Stimulated activated CD4-positive, alpha-beta T cell treated with anti-CD3 and anti-CD28 coated beads, Interleukin-1b, Interleukin-23, amount 100 ng/mL, for 1 hour (primary cell): ENCODE results near the gene KLHL8.
A peak's percentile ranks its signal among the peaks of the same experiment; 100 is the strongest.
"Not testable (repeated sequence)": the region's sequence is repeated elsewhere in the genome, so short reads cannot be mapped to it uniquely, and the experiment has no call there.

Experiments used
- DNase-seq, 2 donors: peaks; one replicate each; pipeline ENCODE4 v3.0.0-alpha.2; 2020; ENCODE audit warnings: low read depth in 2 of 2

KLHL8 gene

GRCh38 chr4:87179751-87180150, 40.7 kb downstream of the KLHL8 start:
- DNase-seq, result no peak

DNA sequence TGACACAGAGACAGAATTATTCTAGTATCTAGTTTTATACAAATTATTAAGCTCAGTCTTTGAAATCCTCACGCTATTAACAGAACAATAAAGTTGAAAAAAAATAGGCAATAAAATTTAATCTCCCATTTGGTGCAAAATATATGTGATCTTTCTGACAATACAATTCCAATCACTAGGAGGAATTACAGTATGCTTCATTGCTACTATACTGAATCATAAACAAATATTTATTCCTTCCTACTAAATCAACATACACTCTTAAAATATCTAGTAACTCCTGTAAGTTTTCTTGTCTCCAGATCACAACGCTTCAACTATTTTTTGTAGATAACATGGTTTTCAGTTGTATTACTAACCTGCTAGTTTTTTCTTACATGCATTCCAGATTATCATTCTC, 45.7 kb downstream of the KLHL8 start:
- DNase-seq, result no peak

DNA sequence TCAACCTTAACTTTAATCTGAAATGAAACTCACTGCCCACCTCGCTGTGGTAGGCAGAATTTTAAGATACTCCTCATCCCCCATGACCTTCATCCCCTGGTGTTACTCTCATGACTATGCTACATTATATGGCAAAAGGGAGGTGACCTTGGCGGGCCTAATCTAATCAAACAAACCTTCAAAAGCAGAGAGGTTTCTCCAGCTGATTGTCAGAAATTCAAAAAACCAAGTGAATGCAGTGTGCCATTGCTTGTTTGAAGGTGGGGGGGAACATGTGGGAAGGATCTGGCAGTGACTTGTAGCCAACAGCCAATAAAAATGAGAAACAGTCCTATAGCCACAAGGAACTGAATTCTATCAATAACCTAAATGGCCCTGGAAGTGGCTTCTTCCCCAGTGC, 48.5 kb downstream of the KLHL8 start:
- DNase-seq, result no peak

GRCh38 chr4:87166296-87166854, 54.0 kb downstream of the KLHL8 start:
- DNase-seq, result no peak

GRCh38 chr4:87165892-87166291, 54.5 kb downstream of the KLHL8 start:
- DNase-seq, result no peak

DNA sequence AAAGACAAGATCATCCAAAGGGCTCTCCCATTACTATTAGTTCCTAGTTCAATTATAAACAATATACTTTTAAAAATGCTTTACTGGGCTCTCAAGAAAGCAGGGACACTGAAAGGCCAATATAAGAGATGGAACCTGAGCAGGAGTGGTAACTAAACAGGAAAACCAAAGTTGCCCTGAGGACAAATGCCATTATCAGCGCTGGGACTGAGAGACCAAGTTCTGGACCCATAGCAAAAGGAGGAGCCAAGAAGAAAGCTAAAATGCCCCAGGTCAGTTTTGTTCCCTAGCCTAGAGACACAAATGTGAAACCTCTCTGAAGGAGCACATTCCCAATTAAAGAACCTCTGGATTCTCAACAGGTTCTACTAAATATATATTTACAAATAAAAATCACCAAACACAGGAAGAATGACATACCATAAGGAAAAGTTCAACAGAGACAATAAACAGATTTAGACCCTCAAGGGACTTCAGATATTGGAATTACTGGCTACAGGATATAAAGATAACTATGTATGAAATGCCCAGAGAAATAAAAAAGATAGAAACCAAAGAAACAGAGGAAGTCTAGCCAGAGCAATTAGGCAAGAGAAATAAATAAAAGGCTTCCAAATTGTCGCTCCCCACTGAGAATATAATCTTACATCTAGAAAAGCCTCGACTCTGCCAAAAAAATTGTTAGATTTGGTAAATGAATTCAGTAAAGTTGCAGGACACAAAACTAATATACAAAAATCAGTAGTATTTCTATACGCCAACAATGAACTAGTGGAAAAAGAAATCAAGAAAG, 67.1 kb downstream of the KLHL8 start:
- DNase-seq, result no peak

GRCh38 chr4:87152310-87153041, 67.9 kb downstream of the KLHL8 start:
- no peak for DNase-seq

GRCh38 chr4:87151730-87152129, 68.7 kb downstream of the KLHL8 start:
- DNase-seq, result no peak

GRCh38 chr4:87150498-87151261, 69.7 kb downstream of the KLHL8 start:
- peak; percentile 5 to 7 for DNase-seq

DNA sequence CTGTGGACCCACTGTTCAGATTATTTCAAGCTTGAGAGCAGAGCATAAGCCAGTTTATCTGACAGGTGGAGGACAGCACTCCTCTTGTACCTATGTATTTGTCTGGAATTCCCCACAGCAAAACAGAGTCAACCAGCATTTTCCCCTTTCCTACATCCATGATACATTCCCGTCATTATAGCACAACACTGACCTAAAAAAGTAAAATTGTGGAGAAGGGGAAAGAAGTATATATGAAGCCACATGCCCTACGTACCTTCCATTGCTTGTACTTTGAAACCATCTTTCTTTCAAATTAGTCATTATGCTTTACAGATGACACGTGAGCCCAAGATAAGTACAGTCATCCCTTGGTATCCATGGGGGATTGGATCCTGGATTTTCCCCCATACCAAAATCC, 73.3 kb downstream of the KLHL8 start:
- no peak for DNase-seq

DNA sequence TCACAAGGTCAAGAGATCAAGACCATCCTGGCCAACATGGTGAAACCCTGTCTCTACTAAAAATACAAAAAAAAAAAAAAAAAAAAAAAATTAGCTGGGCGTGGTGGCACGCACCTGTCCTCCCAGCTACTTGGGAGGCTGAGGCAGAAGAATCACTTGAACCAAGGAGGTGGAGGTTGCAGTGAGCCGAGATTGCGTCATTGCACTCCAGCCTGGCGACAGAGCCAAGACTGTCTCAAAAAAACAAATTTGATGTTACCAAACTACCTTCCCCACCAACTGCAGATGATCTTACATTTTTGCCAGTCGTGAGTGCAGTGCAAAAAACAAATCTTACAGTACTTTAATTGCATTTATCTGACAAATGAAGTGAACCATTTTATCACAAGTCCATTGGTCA, 74.5 kb downstream of the KLHL8 start:
- not testable (repeated sequence) for DNase-seq

DNA sequence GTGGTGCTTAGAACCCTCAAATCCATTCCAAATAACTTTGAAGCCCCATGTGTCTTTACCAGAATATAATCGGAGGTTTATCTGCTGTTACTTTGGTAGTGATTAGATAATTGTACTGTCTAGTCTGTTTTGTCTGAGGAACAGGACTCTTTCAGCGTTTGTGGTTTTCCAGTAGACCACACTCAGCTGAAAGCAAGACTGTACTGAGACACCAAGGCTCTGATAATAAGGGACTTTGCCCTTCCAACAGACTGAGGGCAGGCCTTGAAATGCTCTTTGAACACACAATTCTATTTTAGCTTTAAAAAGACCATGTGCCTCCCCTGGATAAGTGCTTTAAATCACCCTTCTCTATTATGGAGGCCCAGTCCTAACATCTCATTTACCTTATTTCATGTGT, 76.1 kb downstream of the KLHL8 start:
- DNase-seq, result no peak

DNA sequence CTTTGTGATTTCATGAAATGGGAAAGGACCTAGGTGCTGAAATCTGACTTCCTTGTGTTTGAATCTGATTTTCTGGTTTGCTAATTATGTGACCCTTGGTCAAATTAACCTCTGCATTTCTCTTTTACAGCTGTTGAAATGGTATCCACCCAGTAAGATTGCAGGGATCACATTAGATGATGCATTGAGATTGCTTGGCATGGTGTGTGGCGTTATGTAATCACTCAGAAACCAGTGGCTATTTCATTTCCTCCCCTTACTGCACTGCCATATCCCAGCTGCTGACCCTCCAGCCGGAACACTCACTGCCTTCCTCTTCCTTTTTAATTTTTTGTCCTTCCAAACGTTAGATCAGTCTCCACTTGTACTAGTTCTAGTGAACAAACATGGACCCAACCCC, 79.0 kb downstream of the KLHL8 start:
- no peak for DNase-seq

DNA sequence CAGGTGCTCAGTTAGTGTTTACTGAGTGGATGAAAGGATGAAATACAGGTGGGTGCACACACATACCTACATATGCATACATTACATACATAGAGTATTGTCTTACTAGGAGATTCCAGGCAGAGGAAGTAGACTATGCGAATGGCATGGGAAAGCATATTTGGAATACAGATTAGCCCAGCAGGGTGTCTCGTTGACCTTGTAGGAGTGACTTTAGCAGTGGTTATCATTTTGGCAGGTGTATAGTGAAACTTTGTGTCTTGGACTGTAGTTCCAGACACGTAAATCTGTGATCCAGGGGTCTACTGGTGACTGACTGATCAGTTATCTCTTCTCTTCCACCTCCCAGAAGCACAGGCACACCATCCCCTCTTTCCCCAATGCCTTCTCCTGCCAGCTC, 86.3 kb downstream of the KLHL8 start:
- DNase-seq, result no peak

DNA sequence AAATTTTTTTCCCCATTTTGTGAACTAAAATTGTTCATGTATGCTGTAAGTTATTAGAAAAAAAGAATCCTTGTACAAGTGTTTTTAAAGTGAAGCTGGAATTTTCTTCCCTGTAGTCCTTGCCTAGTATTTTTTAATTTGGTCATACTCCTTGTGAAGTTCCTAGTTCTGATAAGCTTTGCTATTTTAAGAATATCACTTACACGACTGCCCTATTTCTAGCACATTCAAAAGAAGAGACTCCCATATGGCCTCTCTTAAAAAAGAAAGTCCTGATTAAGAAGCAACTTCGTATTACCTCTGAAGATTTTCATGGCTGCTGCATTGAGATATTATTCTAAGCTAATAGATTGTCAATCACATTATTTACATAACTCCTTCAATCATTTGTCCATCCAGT, 87.2 kb downstream of the KLHL8 start:
- no peak for DNase-seq

- no peak for DNase-seq
These were observed 88.4 kb downstream of the KLHL8 start for GRCh38 chr4:87132035-87132434.

DNA sequence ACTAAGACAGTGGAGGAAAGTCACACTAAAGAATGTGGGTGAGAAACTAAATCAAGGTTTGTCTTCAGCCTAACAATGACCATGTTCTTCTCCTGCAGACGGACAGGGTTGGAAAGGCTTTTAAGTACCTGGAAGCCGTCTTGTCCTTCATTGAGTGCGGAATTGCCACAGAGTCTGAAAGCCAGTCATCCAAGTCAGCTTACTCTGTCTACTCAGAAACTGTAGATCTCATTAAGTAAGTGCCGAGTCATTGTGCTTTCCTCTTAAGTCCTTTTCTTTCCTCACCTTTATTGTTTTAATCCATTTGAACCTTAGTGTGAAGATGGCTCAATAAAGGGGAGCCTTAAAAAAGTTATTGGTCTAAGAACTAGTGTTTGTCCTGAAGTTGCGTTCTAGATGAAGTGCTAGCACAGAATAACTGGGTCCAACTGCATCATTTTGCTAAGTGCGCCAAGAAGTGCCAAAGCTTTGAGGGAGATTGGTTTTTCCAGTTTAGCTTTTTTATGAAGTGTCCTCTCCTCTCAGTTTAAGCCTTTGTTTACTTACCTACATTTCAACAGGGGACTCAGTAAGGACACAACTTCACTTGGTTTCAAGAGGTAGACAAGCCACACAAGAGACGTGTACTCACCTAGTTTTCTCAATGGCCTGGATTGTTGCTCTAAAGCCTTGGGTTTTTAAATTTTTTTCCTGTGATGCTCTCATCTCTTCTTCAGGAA, 89.3 kb downstream of the KLHL8 start:
- no peak for DNase-seq

- DNase-seq, result no peak
These were observed 90.7 kb downstream of the KLHL8 start for GRCh38 chr4:87129681-87130080.

DNA sequence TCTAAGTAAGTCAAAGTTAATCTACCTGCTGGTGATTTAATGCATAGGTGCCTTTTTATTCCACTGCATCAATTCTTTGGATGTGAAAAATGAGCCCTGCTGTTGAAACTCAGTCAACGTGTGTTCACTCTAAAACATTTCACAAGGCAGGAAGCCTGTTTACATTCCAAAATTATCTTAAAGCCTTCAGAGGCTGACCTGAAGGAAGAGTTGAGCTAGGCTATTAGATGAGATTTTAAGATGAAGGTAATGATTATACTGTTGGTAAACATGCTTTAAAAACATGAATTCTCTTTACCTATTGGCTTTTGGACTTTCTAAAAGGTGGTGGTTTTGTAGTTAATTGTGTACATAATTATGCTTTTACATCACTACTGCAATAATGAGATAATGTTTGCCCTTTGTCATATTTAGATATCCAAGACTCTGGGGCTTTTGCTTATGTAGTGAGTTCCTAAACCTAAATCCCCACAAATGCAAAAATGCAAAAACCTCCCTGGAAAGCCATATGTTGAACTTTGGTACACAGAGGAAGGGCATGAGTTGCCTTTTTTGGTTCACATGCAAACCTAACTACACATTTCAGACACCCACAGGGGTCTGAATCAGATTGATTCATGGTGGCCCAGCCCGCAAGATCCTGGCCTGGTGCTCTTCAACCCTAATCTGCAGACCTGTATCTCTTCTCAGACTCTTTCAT, 92.3 kb downstream of the KLHL8 start:
- no peak for DNase-seq

GRCh38 chr4:87126056-87126455, 94.4 kb downstream of the KLHL8 start:
- no peak for DNase-seq

GRCh38 chr4:87122252-87122651, 98.2 kb downstream of the KLHL8 start:
- no peak for DNase-seq
